Stimulated activated CD4-positive, alpha-beta T cell treated with anti-CD3 and anti-CD28 coated beads, TNF-alpha, amount 100 ng/mL, for 1 hour (primary cell): ENCODE measurements around the gene NUTM2A.
"Not testable (repeated sequence)": the region's sequence is repeated elsewhere in the genome, so short reads cannot be mapped to it uniquely, and the experiment has no call there.

ENCODE experiments used
- DNase-seq, 3 donors: peaks; one replicate each; pipeline ENCODE4 v3.0.0-alpha.2; 2020; ENCODE audit warnings: low read depth in 3 of 3, low spot score in 1 of 3

NUTM2A gene

GRCh38 chr10:87242192-87242591 is 16.9 kb downstream of the NUTM2A start:
- DNase-seq, result not testable (repeated sequence)

DNA sequence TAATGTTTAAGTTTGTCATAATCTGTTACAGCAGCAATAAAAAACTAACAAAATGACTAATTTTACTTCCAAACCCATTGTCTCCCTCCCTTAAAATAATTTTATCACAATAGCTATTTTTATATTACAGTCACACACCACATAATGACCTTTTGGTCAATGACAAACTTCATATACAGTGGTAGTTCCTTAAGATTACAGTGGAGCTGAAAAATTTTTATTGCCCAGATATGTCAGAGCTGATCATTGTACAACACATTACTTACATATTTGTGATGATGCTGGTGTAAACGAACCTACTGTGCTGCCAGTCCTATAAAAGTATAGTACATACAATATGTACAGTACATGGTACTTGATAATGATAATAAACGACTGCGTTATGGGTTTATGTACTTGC is 22.1 kb downstream of the NUTM2A start:
- DNase-seq, result not testable (repeated sequence)

DNA sequence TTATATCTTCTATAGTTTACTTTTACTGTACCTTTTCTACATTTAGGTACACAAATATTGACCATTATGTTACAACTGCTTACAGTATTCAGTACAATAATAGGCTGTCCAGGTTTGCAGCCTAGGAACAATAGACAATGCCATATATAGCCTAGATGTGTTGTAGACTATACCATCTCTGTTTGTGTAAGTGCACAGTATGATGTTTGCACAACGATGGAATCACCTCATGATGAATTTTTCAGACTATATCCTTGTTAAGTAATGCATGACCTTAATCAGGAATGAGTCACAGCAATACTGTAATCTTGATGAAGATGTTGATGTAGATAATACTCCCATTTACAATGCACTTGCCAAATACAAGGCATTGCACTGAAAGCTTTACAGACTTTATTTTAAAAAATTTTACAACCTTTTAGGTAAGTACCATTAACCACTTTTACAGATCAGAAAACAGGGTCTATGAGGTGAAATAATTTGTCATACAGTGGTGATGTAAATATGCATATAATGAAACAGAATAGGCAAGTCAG is 23.6 kb downstream of the NUTM2A start:
- not testable (repeated sequence) for DNase-seq

GRCh38 chr10:87280749-87281392 is 55.6 kb downstream of the NUTM2A start:
- not testable (repeated sequence) for DNase-seq
